Stomach (tissue), 4 donors: ENCODE results near the gene DGCR6L.
"Not testable (repeated sequence)": the region's sequence is repeated elsewhere in the genome, so short reads cannot be mapped to it uniquely, and the experiment has no call there.

ENCODE experiments used
- EP300 ChIP-seq: sonication (generic); formaldehyde crosslinking; IDR thresholded peaks from one replicate; pipeline ENCODE4 v1.6.1; 2017; ENCODE audit warnings: antibody characterized with exemption
- POLR2A ChIP-seq, 4 donors: fragments of 450-650 bp; IDR thresholded peaks; one replicate each; pipeline ENCODE4 v1.6.1; 2016; ENCODE audit warnings: antibody characterized with exemption in 4 of 4, control low read depth in 2 of 4, mild to moderate bottlenecking in 1 of 4, moderate library complexity in 1 of 4
- POLR2AphosphoS5 ChIP-seq, 3 donors: sonication (generic); formaldehyde crosslinking; IDR thresholded peaks; one replicate each; pipeline ENCODE4 v1.6.1; 2016; ENCODE audit warnings: antibody characterized with exemption in 3 of 3
- TF ChIP-seq, protein P1 (sequence below), 7 experiments: fragments of 450-650 bp in 4 of 7; fragments of 200-600 bp in 3 of 7; sonication (generic) in 3 of 7; IDR thresholded peaks; one replicate each; pipeline ENCODE4 v1.5.1; 2016 to 2019; ENCODE audit warnings: antibody characterized with exemption in 7 of 7, control low read depth in 2 of 7, mild to moderate bottlenecking in 1 of 7

- TF ChIP-seq, protein P1, sequence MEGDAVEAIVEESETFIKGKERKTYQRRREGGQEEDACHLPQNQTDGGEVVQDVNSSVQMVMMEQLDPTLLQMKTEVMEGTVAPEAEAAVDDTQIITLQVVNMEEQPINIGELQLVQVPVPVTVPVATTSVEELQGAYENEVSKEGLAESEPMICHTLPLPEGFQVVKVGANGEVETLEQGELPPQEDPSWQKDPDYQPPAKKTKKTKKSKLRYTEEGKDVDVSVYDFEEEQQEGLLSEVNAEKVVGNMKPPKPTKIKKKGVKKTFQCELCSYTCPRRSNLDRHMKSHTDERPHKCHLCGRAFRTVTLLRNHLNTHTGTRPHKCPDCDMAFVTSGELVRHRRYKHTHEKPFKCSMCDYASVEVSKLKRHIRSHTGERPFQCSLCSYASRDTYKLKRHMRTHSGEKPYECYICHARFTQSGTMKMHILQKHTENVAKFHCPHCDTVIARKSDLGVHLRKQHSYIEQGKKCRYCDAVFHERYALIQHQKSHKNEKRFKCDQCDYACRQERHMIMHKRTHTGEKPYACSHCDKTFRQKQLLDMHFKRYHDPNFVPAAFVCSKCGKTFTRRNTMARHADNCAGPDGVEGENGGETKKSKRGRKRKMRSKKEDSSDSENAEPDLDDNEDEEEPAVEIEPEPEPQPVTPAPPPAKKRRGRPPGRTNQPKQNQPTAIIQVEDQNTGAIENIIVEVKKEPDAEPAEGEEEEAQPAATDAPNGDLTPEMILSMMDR (IDR thresholded peaks at IDR 0.05), result not testable (repeated sequence)
- not testable (repeated sequence) for TF ChIP-seq POLR2A (IDR thresholded peaks at IDR 0.05); POLR2AphosphoS5 (IDR thresholded peaks at IDR 0.05); EP300
These were observed 32.7 kb upstream of the DGCR6L start for GRCh38 chr22:20352536-20352935.
